HG03571 (cell line): ENCODE results near the gene ERGIC1.
"Not testable (repeated sequence)": the region's sequence is repeated elsewhere in the genome, so short reads cannot be mapped to it uniquely, and the experiment has no call there.

ENCODE experiments used
- ATAC-seq: cut with Tn5 transposase; IDR thresholded peaks from one replicate; pipeline ENCODE4 v1.9.1; 2021; ENCODE audit not compliant: unreplicated experiment

The ERGIC1 gene

DNA sequence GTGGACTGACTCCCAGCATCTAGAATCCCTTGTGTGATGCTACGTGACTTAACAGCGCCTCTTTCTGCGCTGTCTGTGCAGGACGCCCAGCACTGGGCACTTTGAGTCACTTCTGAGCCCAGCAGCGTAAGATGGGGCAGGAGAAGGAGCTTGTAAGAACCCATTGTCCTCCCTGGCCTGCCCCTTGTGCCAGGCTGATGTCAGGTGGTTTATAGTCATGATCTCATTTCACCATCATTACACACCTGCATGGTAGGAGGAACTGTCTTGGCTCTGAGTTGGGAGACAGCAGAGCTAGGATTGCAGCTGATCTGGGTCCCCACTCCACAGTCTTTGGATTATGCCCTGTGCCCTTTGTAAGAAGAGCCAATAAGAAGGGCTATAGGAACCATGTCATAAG, 12.2 kb downstream of the ERGIC1 start:
- no peak for ATAC-seq

DNA sequence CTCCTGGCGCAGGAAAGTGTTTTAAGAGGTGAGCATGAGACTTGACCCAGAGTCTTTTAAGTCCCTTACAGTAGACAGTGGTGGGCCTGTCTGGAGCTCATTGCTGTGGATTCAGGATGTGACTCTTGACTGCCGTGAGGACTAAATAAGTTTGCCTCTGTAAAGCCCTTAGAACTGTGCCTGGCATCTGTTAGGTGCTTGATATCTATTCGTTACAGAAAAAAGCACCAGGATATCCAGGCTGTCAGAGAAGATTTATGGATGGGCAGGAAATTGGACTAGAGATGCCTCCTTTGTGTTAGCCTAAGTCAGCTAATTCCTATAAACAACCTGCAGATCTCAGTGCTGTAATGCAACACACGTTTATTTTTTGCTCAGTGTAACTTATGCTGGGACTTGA, 12.6 kb downstream of the ERGIC1 start:
- ATAC-seq = no peak

DNA sequence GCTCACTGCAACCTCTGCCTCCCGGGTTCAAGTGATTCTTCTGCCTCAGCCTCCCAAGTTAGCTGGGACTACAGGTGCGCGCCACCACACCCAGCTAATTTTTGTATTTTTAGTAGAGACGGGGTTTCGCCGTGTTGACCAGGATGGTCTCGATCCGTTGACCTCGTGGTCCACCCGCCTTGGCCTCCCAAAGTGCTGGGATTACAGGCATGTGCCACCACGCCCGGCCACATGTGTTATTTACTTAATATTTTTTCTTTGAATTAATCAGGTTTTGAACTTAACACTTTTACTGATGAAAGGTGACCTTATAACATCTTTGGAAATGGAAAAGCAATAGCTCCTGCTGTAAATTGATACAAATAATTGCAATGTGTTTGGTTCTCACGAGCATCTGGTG, 13.5 kb downstream of the ERGIC1 start:
- ATAC-seq = not testable (repeated sequence)

DNA sequence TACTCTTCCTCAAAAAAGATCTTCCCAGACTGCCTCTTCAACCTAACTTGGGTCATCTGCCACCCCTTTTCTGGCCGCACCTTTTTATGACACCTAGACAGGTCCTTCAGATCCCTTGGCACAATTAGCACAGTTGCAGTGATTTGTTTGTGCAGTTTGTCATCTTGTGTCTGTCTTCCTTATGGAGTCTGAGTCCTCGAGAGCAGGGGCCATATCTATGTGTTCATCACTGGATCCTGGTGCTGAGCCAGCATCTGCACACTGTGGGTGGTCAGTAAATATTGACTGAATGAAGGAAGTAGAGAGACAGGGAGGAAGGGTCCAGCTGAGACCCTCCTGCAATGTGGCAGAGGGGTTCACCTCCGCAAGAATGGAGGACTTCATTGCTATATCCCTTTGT, 14.4 kb downstream of the ERGIC1 start:
- ATAC-seq = no peak

DNA sequence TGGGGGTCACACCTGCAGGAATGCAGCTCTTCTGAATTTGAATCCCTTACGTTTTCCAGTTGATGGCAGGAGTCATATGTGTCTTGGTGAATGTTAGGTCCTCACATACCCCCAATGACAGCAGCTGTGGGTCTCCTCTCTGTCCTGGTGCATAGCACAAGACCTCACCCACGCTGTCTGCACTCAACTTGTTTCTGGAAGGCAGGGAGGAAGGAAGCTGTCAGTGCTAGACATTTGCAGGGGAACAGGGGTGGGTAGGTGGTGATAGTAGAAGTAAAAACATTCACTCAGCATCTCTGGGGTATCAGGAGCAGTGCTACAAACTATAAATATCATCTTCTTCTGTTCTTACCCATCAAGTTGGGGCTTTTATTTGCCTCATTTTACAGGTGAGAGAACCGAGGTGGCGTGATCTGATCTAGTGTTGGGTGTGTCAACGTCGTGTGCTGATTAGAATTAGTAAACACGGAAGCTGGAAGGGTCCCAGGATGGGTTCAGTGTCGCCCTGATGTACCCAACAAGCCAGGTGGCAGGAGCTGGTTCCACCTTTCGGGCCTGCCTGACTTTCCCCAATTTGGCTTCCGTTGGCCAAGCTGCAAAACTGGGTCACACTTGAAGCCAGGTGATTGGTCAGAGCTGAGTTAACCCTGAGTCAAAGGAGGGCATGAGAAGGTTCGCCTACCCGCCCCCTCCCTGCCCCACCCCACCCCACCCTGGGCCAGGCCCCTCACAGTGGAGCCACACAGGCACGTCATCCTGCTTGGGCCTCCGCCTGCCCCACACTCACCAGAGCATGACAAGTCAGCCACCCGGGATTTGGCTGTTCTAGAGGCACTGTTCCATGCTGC, 15.8 kb downstream of the ERGIC1 start:
- peak; percentile 63 for ATAC-seq

DNA sequence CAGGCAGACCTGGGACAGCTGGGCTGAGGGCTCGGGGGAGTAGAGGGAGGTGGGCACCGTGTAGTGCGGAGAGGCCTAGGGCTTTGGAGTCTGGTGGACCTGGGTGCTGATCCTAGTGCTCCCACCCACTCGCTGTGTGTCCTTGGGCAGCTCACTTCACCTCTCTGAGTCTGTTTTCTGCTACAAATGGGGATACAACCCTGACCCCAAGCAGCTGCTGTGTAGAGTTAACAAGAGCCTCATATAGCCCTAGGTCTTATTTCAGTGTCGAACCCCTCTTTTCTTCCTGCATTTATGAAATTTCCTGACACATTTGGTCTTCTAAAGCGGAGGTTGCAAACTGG, 16.4 kb downstream of the ERGIC1 start:
- ATAC-seq = no peak

DNA sequence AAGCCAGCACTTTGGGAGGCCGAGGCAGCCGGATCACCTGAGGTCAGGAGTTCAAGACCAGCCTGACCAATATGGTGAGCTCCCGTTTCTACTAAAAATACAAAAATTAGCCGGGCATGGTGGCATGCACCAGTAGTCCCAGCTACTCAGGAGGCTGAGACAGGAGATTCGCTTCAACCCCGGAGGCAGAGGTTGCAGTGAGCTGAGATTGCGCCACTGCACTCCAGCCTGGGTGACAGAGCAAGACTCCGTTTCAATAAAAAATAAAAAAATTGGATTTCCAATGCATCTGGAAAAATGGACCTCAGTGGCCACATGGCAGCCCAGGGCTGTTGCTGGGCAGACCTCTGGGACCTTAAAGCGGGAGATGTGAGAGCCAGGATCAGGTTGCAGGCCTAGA, 17.2 kb downstream of the ERGIC1 start:
- not testable (repeated sequence) for ATAC-seq

DNA sequence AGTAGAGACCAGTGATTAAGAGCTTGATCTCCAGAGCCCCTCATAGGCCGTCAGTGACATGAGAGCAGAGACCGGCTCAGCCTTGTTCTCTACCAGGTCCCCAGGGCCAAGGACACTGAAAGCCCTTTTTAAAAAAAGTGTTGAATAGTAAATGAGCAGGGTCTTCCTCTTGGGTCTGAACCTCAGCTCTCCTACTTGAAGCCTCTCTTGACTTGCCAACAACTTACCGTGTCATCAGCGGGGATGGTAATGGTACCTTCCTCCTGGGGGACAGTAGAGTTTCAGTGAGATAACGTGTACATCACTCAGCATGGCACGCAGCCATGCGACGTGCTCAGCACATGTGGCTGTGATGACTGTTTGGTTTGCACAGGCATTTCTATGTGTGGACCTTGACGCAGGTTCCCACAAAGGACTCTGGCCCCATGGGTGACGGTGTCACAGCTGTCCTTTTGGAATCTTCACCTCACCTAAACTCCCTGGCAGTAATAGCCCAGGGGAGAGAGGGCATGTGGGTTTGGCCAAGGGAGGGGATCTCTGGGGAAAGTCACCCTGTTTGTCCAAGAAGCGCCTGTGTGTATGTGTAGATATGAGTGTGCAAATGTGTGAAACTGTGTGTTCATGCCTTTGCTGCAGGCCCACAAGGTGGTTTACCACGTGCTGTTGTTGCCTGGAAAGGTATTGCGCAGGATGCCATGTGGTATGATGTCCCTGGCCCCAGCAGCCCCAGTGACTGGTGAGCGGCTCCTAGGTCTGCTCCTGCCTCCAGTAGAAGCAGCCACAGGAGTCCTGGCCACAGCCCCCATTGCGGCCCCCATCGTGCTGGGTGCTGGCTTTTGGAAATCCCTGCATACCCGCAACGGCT, 18.7 kb downstream of the ERGIC1 start:
- ATAC-seq = no peak

DNA sequence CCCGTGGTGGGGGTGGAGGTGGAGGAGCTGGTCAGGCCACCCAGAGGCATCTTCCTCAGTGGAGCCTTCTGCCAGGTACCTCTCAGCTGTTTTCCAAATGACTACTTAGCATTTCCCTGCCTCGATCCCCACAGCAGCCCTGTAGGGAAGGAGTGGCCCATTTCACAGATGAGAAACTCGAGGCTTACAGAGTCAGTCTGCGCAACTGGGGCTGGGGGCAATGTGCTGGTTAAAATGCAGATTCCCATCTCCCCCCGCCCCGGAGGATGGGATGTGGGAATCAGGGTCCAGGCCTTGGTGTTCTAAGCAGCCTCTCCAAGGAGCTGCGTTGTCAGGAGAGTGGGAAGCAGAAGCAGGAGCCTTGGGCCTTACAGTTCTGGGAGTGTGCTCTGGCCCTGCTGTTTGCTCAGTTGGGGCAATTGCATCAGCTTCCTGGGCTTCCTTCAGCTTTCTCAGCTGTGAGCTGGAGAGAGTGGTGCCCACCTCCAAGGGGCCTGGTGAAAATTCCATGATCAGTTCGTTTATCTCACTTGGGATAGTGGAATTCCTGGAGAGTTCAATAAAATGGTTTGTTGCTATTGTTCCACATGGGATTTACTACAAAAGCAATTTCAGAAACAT, 19.4 kb downstream of the ERGIC1 start:
- ATAC-seq = no peak

DNA sequence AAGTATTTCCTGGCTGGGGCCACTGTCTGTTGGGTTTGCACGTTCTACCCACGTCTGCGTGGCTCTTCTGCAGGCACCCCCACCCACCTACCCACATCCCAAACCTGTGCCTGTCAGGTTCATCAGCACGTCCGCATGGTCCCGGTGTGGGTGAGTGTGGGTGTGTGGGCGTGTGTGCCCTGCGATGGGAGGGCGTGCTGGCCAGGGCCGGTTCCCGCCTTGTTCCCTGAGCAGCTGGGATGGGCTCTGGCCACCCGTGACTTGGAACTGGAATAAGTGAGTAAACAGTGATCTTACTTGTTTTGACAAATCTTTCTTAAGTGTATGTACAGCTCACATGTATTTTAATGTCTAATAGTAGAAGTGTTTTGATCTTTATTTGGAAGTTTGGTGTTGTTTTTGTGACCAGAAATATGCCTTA, 20.4 kb downstream of the ERGIC1 start:
- ATAC-seq = no peak

DNA sequence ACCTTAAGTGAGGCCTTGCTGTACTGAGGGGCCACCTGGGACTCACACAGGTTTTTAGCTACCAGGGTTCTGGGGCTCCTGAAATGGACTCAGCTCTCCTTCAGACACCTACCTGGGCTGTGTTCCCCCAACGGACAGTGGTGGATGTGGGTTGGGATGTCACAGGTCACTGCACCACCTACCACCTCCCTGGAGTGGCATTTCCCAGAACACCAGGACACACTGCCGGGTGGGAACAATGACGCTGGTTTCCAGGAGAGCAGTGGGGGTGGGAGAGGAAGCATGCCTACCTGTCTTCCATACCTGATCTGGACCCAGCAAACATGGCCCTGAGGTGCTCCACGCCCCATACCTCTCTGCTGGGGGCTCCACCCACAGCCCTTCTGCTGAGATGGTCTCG, 20.9 kb downstream of the ERGIC1 start:
- no peak for ATAC-seq

DNA sequence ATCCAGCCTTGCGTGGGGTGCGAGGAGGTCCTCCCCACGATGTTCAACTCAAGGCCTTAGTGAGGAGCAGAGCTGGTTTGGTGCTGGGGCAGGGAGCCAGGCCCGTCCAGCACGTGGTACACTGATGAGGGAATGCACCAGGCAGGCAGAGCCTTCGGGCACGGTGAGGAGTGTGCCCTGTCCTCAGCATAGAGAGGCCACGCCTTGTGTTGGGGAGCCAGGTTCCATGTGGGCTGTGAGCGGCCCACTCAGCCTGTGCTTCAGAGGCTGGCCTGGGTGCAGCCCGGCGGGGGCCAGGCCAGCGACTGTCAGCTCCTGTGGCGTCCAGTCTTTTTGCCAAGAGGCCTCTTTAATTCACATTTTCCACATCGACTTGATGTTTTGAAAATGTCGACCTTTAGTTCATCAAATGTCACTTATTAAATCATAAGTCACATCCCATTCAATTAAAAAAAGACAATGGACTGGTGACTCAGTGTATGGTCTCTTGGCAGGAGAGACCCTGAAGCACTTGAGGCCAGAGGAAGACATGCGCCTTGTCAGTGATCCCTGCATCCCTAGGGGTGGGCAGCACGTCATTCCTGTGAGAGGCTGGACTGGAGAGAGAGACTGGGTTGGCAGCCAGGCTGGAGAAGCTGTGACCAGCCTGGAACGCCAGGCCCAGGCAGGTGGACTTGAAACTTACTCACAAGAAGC, 21.7 kb downstream of the ERGIC1 start:
- ATAC-seq = no peak

DNA sequence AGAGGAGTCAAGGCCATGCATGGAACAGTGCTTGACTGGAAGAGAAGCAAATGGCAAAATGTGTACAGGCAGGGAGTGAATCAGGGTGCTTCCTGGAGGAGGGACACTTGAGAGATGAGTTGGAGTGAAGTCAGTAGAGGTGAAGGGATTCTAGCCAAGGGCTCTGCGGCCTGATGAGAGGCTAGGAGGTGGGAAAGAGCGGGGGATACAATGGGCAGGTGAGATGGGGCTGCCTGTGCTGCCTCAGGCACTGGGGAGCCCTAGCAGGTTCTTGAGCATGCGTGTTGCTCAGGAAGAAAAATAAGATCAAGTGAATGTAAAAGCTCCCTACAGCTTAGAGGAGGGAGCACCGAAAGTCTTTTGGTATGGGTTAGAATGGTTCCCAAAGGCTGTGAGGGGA, 22.3 kb downstream of the ERGIC1 start:
- no peak for ATAC-seq

DNA sequence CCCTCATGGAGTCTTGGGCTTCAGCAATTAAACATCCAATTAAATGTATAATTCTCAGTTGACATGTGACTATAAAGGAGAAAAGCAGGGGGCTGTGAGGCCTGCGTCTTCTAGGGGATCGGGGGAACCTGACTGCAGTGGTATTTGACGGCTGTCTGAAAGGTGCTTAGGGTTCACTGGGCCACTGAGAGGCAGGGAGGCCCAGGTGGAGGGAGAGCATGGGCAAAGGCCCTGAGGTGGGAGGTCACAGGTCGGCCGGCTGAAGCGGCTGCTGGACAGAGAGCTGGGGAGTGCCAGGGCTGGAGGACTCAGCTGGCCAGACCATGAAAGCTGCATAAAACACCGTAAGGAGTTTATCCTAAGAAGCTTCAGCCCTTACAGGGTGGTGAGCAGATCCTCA, 23.9 kb downstream of the ERGIC1 start:
- ATAC-seq = no peak

DNA sequence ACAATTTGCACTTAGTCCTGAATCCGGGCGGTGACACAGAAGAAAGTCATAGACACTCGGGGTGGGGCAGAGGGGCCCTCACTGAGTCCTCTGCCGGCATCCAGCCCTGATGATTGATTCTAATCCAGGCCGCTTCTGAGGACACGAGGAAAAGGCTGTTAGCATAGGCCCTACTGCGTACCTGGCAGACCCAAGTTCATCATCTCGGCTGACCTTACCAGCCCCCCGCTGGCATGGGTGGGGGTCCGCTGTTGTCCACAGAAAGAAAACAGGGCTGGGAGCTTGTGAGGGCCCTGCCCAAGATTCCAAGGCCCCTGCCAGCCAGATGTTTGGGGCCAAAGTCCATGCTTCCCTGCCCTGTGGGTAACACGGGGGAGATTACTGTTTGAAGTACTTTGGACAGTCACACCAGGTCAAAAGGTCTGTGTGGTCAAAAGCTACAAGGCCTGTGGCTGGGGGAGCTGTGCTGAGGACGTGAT, 24.5 kb downstream of the ERGIC1 start:
- ATAC-seq = no peak

DNA sequence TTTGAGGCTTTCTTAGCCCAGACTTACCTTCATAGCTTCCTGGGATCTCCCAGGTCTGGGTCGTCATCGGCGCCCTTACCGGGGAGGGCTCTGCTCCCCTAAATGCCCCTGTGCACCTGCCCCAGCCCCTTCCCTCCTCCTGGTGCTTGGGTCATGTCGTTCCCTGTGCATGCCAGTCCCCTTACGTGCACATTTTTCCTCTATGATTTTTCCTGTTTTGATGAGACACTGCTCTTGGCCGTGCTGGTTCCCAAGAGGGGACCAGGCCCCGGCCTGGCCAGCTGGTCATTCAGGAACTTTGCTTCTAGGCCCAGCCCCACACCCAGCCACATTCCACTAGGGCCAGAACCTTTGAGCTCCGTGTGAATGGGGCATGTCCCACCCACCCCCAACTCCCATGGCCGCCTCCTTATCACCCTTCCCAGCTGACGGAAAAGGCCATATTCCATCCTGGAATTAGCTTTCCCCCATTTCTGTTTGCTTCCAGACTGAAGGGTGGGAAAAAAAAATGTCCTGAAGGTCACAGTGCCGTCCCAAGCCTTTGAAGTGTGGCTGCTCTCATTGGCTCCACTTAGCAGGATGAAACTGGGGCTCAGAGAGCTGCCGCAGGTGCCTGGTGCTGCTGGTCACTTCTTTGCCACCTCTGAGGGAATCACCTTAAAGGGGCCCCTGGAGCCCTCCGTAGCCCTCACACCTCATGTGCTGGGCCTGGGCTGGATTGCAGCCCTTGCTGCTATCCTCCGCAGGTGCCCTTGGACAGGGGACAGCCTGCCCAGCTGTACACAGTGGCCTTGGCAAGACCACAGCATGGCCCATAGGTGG, 25.1 kb downstream of the ERGIC1 start:
- no peak for ATAC-seq

DNA sequence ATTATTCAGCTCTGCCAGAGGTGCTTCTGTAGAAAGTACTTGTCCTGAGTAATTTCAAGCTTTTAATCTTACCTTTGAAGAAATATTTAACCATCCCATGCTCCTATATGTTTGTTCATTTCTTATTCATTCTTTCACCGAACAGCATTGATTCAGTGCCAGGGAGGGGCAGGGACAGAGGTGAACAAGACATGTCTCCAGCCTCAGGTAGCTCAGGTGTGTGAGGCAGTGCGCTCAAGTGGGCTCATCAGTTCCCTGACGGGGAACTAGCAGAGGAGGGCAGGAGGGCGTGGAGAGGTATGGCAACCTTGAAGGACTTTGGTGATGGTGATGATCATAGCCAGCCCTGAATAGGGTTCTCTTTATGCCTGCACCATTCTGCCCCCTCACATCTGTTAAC, 25.9 kb downstream of the ERGIC1 start:
- ATAC-seq = no peak

DNA sequence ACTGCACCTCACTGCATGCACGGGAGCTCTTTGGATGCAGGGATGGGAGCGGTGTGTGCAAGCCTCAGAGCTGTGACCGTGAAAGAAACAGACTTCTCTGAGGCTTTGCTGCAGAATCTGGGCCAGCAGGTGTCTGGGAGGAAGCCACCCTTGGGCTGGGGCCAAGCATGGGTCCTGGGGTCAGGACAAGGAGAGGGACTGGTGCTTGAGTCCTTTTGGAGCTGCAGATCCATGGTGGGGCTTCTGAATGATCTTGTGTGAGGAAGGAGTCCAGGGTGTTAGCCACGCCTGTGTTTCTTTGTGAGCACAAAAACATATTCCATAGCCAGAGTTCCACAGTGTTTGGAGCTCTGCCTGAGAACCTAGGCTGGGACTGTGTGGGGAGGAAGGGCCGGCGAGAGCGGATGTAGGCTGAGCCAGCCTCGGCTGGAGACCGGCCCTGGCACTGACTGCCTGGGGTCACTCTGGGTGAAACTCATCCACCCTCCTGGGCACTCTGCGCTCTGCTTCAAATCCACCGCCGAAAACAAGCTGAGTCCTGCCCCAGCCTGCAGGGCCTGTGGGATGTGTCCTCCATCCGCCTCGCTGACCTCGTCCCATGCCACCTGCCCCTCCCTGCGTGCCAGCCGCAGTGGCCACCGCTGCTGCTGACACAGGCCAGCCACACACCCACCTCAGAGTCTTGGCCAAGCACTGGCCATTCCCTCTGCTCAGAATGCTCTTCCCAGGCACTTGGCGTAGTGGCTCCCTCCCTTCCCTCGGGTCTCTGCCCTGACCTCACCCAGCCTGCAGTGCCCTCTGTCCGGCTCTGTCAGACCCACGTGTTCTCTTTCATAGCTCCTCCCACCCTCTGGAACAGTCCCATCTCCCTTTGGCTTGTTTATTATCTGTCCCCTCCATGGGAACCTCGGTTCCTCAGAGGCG, 26.7 kb downstream of the ERGIC1 start:
- no peak for ATAC-seq

DNA sequence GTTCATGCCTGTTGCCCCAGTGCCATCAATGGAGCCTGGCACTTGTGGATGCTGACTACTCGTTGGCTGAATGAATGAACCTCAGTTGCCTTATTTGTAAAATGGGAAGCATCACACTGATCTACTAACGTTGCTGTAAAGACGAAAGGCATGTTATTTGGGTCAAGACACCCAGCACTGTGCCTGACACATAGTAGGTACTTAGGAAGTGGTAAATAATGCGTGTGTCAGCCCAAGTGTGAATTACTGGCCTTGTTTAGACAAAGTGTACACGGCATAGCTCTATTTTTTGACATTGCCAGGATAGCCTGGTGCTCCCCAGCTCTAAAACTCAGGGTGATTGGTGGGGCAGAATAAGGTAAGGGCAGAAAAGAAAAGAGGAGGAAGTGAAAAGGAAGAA, 27.4 kb downstream of the ERGIC1 start:
- ATAC-seq = no peak
